Hypothalamus (tissue), 51 donors: ENCODE measurements around the gene FBXL7.
A peak's percentile ranks its signal among the peaks of the same experiment; 100 is the strongest.

Source experiments
- DNase-seq, 51 donors: peaks; one replicate each; lab custom pipeline; 2025; lab: John Stamatoyannopoulos, UW

FBXL7 gene

DNA sequence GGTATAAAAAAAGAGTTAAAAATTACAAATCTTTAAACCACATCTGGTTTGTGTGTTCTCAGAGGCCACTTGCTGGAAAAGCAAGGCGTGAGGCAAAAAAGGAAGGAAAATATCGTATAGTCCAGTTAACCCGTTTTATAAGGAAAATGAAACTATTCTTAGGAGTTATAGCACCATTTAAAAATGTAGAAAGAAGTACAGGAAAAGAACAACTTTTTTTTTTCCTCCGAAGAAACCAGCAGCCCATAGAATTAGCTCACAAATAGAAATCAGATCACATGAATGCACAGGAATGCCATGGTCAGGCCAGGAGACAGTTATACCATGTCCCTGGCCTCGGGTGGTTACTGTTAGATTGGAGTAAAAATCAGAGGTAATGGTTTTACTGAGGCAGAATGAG, 241.6 kb downstream of the FBXL7 start:
- DNase-seq, result no peak

DNA sequence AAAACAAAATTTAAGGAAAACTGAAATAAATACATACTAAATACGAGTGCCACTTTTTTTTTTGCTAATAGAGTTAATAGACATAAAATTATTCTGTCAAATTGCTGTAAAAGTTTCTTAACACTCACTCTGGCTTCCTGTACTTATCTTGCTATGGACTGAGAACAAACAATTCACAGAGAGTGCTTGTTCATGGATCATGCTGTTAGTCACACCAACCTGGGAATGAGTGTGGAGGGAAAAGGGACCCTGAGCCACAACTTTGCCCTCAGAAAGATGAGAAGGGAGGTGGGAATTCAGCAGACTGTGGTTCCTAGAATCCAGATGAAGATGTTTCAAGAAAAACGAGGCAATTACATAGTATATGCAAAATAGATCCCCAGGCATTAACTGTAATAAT, 246.9 kb downstream of the FBXL7 start:
- no peak for DNase-seq

DNA sequence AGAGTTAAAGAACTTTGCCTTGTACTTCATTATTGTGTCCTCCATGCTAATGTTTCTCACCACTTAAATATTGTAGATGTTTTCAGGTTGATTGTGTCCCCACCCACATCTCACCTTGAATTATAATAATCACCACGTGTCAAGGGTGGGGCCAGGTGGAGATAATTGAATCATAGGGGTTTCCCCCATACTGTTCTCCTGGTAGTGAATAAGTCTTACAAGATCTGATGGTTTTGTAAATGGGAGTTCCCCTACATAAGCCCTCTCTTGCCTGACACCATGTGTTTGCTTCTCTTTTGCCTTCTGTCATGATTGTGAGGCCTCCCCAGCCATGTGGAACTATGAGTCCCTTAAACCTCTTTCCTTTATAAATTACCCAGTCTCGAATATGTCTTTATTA, 248.3 kb downstream of the FBXL7 start:
- no peak for DNase-seq

DNA sequence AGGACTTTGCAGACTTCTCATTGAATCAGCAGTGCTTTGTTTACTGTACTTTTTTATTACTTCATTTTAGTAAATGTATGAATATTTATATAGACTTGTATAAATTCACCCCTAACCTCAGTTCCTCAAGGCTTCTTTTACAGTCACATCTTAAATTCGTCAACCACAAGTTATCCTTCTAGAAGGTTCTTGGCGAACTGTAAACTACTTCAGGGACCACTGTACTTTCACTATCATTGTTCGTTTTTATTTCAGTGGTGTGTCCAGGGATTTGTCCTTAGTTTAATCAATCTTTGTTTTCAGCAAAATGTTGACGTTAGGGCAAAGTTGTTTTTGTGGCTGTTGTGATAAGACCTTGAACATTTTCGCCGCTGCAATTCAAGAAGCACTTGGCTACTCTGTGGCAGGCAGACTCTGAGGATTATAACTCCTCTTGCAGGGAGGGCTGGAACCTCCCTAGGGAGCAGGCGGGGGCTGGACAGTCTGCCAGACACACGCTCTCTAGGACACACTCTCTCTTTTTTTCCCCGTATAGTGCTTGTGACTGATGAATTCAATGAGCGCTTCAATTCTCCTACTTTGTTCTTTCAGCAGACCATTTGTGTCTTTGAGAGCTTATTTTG, 252.8 kb downstream of the FBXL7 start:
- DNase-seq, result peak in 19 of 51 donors; percentile 1 to 34 (median 7)

DNA sequence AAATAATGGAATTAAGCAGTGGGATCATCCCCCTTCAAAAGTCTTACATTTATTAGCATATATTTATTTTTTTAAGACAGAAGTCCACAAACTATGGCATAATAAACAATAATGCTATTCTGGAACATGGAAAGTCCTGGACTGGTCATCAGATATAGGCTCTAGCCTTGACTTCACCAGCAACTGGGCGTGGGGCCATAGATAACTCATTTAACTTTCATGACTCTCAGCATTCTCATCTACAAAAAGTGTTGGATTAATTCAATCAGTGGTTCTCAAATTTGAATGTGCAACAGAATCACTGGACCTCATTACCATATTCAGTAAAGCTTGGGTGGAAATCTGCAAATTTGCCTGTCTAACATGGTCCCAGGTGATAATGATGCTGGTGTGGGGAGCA, 253.8 kb downstream of the FBXL7 start:
- no peak for DNase-seq

DNA sequence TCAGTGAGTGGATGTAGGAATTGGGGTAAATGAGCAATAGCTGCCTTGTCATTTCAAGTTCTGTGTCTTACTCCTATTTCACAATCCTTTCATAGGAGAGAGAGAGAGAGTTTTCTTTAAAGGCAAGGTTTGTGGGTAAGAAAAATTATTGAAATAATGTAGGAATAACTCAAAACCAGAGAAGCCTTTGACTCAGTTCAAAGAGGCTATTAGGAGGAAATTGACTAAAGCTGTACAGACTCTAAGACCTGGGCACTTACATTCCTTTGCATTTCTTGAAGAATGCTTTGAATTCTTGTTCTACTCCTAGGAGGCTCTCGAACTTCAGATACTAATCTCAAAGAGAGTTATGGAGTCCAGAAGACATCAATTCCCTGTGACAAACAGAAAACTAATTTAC, 257.1 kb downstream of the FBXL7 start:
- DNase-seq, result no peak

DNA sequence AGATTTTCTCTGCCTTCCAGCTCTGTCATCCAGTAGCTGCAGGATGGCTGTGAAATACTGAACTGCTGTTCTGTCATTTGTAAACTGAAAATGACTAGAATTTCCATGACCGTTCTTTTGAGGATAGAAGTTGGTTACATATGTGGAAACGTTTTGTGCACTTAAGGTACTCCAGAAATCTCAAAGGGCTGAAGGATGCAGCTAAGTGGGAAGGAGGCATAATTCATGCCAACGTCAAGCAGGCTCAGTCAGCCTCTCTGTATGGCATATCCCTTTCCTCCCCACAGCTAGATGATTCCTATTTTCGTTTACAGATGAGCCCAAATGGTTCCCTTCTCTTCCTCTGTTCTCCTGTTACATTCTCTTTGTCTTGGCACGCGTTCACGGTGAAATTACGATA, 257.6 kb downstream of the FBXL7 start:
- no peak for DNase-seq

DNA sequence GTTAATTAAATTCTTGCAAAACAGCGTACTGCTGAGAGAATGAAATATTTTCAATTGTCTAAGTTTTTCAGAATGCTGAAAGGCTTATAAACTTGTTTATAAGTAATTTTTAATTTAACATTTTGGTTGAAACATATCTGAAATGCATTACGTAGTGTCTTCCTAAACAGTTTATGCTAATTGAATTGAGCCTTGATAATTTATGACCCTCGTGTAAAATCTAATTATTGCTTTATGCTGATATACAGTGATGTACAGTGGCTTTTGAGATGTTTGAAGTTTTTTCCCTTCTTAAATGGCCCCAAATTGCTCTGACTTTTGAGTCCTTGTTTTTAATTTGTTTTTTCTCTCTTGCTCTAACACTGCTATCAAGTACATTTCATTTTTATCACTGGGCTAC, 262.7 kb downstream of the FBXL7 start:
- DNase-seq, result no peak

DNA sequence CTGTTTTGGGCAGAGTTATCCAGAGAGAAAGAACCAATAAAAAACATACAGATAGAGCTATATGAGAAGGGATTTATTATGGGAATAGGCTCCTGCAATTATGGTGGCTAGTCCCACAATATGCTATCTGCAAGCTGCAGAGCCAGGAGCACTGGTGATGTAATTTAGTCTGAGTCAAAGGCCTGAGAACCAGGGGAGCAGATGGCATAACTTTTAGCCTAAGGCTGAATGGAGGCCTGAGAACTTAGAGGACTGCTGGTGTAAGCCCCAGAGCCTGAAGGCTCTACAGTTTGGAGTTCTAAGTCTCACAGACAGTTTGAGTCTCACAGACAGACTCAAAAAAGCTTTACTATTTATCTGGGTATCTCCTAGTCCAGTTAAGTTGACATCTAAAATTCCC, 263.8 kb downstream of the FBXL7 start:
- DNase-seq, result no peak

DNA sequence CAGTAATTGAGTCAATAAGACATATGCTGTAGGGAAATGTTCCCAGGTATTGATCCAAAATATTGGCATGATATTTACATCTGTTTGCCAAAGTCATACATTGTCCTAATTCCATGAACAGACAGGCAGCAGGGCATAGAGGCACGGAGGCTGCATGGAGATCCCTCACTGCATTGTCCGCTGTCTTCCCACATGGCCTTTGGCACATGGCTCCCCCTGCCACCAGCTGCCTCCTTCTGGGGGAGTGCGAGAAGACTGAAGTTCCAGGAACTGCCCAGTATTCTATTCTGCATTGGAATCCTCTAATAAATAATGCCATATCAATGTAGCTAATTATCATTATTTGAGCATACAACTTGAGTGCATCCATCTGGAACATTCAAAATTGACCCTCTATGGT, 269.0 kb downstream of the FBXL7 start:
- no peak for DNase-seq

DNA sequence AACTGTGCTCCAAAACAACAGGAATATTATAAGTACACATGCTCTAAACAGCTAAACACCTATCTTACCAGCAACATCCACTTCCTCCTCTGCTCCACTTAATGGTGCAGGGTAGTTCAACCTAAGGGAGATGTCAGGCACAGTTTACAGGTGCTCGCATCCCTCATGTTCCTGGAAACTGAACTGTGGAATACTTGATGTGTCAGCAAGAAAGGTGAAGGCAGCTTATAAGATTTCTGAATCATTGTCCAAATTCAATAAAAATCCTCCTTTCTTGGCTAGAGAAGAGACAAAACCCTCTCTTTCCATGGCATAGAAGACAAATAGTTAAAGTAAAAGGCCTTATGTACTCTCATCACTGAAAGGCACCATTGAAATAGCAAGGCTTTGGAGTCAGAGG, 272.2 kb downstream of the FBXL7 start:
- DNase-seq, result no peak

DNA sequence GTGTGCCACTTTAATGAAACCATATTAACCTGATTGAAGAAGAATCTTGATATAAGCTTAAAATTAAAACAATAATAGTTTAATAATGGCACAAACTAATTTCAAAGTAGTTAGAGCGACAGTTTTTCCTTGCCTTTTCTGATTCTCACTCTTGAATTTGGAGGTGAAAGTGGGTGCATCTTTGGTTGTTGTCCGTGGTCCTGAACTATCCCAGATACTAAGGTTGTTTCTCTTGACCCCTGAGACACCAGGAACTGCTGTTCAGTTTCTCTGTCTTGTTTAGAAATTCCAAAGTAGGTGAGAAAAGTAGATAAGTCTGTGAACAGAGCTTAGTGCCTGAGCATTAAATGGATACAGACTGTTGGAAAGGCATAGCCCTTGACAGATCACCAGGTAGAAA, 274.7 kb downstream of the FBXL7 start:
- no peak for DNase-seq

DNA sequence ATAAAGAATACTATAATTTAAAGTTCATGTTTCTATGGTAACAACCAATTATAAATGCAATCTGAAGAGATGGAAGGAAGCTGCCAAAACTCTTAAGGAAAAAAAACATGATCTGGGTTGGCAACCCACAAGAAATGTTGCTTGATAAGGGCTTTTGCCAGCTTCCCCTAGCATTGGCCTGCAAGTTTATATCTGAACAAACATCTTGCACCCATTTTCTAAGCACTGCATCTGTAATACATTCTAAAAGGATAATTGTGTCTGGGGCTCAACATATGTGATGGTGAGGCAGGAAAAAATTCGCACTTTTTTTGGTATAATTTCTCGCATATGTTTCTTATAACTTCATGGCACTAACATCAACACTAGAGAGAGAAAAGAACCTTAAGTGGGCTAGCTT, 276.4 kb downstream of the FBXL7 start:
- DNase-seq, result no peak

DNA sequence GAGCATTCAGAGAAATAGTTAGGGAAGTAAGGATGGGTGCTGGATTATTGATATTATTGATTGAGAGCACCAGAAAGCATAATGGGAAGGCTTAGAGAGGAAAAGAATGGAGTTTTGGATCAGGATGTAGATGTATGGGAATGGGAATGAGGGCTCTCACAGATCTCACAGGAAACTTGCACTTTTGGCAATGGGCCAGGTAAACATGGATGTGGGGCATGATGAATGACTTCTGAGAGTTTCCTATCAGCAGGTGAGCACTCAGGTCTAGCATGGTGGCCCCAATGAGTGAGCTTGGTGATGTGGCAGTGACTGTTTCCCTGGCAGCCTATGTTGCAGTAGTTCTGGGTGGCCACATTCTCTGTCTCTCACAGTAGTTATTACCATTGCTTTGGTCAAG, 283.8 kb downstream of the FBXL7 start:
- DNase-seq, result no peak

DNA sequence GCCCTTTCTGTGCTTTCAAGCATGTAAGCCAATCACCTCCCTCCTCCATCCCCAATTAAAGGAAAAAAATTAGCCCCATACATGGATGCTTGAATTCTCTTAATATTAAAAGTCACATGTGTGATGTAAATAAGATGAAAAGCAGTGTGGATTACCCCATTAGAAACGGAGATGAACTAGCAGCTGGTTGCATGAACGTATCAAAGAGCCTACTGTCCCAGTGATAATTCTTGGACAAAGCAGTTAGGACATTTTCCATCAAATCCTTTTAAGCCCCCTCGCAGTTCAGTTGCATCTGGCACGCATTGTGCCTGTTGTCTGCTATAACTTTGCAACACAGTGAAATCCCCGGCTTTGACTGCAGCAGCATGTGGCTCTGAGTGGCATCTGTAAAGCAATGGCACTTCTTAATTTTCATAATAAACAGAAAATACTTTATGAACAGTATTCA, 285.6 kb downstream of the FBXL7 start:
- peak in 6 of 51 donors; percentile 14 to 67 (median 34) for DNase-seq

DNA sequence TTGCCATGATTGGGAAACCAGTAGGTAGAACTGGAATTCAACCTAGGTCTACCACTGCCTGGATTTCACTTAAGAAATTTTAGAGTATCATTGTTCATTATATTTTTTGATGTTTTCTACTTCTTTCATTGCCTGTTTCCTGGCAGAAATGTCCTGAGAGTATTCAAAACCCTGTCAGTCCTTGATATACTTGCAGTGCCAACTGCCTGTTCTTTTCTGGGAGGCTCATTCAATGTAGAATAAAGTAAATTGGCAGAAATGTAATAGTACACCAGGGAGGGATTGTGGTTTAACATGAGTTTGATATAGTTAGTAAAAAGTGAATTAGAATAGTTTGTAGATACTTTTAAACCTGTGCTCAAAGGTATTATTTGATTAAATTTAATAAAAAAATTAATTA, 286.3 kb downstream of the FBXL7 start:
- no peak for DNase-seq

DNA sequence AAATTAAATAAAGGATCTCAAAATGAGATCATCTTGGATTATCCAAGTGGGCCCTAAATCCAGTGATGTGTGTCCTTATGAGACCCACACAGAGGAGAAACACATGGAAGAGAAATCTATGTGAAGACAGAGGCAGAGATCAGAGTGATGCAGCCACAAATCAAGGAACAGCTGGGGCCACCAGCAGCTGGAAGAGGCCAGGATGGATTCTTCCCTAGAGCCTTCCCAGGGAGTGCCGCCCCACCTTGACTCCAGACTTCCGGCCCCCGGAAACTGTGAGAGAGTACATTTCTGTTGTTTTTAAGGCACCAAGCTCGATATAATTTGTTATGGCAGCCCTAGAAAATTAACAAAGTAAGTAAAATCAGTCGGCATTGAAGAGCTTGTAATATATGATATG, 286.9 kb downstream of the FBXL7 start:
- DNase-seq, result peak in 1 of 51 donors; percentile 19

DNA sequence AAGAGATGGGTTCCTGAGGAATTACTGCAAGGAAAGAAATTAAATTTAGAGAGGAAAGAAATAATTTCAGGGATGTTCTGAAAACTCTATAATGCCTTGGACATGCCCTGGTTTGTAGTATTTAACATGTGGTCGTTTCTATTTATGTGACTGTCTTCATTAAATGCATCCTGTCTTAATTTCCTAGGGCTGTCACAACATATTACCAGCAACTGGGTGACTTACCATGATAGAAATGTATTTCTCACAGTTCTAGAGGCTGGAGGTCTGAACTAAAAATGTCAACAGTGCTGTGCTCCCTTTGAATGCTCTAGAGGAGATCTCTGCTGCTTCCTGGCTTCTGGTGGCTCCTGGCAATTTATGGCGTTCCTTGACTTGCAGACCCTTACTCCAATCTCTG, 287.7 kb downstream of the FBXL7 start:
- DNase-seq, result no peak

DNA sequence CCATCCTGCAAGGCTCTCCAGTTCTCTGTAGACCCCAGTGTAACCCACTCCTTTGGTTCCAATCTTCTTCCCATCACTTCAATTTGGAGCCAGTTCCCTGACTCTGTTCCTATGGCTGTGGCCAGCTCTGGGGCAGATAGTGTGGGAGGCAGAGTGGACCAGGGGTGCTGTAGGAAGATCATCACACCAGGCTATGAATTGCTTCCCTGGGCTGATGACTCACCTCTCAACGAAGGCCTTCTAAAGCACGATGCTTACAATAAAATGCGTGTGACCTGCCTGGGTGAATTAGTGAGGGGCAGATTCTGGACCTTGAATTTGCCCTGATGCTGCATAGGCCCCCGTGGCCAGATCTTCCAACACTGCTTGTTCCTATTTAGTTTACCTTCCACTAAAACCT, 289.7 kb downstream of the FBXL7 start:
- no peak for DNase-seq

DNA sequence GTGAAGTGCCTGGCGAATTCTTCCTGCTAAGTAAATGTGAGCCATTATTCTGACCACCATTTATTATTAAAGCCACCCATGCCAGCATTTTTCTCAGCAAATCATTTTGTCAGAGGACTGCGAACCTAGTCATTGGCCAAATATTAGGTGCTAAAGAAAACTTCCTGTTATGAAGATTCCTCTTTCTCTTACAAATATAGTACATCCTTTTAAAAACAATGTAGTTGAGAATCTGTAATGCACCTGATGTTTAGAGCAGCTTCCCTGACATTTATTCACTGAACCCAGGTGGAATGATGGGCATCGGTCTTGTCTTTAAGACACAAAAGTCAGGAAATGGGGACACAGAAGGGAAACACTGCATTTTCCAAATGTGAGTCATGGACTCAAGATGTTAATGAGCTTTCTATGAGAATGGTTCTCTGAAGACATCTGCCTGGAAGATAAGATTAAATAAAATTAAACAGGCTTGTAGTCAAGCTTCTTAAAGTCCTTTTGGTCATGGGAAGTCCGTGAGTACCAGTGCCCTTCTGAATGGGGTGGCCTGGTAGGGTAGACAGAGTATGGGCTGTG, 290.6 kb downstream of the FBXL7 start:
- DNase-seq, result no peak

DNA sequence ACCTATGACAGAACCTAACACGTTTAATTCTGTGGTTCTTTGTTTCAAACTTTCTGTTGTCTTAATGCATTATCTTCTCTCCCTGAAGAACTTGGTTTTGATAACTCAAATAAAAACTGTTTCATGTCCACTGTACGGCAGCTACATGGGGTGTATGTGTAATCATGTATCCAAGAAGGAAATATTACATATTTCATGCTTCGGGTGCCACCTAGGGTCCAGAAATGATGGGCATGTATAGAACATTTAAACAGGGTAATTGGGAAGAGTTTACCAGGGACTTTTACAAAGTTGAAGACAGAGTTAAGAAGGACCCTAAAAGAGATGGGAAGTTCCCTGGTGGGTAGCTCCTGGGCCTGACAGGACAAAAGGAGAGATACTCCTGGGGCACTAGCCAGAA, 291.3 kb downstream of the FBXL7 start:
- no peak for DNase-seq

DNA sequence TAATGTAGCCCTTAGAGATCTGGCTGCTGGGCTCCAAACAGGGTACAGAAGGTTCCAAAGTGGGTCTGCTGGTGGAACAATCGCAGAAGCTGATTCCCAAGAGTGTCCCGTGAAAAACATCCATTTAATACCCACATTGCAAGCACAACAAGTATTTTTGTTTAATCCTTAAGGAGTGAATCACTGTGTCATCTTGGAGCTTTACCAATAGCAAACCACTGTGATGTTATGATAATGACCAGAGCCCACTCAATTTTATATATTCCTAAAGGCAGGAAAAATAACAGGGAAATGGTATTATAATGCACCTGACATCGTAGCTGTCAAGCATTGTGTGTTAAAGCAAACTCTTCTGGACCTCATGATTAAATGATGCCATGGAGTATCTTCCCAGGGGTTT, 291.9 kb downstream of the FBXL7 start:
- no peak for DNase-seq
